OCI-LY3 (cell line): ENCODE measurements around the gene GART.

ENCODE experiments used
- H2AFZ ChIP-seq: fragments of 200-600, 300-600 bp; shearing (Covaris generic); 2 replicates; pipeline ENCODE4 v1.6.0; 2014; ENCODE audit warnings: antibody characterized with exemption, low read depth, low read length
- H3K27ac ChIP-seq: fragments of 200-600, 300-600 bp; sonication (generic); 2 replicates; pipeline ENCODE4 v1.5.1; 2014; ENCODE audit warnings: mild to moderate bottlenecking, low read length, moderate library complexity, mixed read lengths
- H3K27me3 ChIP-seq: fragments of 200-600, 300-600 bp; sonication (generic); 2 replicates; pipeline ENCODE4 v1.6.1; 2014; ENCODE audit warnings: low read depth, low read length, mixed read lengths
- H3K36me3 ChIP-seq: fragments of 200-600, 300-600 bp; sonication (generic); replicated peaks from 2 replicates; pipeline ENCODE3; 2014; ENCODE audit warnings: low read depth, low read length, mixed read lengths
- H3K4me1 ChIP-seq: fragments of 300-600, 200-600 bp; sonication (generic); 2 replicates; pipeline ENCODE4 v1.6.1; 2014; ENCODE audit warnings: low read length, mixed read lengths
- H3K4me2 ChIP-seq: fragments of 200-600, 300-600 bp; sonication (generic); 2 replicates; pipeline ENCODE4 v1.6.1; 2014; ENCODE audit warnings: low read length, mixed read lengths
- H3K4me3 ChIP-seq: fragments of 300-600, 200-600 bp; sonication (generic); 2 replicates; pipeline ENCODE4 v1.5.1; 2014; ENCODE audit warnings: antibody characterized with exemption, mild to moderate bottlenecking, low read length, moderate library complexity
- H3K79me2 ChIP-seq: fragments of 300-600, 200-600 bp; shearing (Covaris generic); 2 replicates; pipeline ENCODE4 v1.6.1; 2014; ENCODE audit warnings: mild to moderate bottlenecking, low read length, mixed read lengths
- H3K9ac ChIP-seq: fragments of 300-600, 200-600 bp; shearing (Covaris generic); 2 replicates; pipeline ENCODE4 v1.6.0; 2014; ENCODE audit warnings: mild to moderate bottlenecking, low read length, moderate library complexity
- H3K9me3 ChIP-seq: fragments of 200-600, 300-600 bp; shearing (Covaris generic); 2 replicates; pipeline ENCODE4 v1.6.1; 2014; ENCODE audit warnings: low read length, mixed read lengths; ENCODE audit not compliant: insufficient read depth
- H4K20me1 ChIP-seq: fragments of 200-600, 300-600 bp; sonication (generic); 2 replicates; pipeline ENCODE4 v1.6.1; 2016; ENCODE audit warnings: low read length, mixed read lengths; ENCODE audit not compliant: insufficient read depth
- EZH2phosphoT487 ChIP-seq: fragments of 200-600 bp; shearing (Covaris generic); IDR thresholded peaks from 2 replicates; pipeline ENCODE4 v1.6.1; 2018; ENCODE audit warnings: antibody characterized with exemption, mixed run types, low read depth
- TF ChIP-seq, protein P1 (sequence below): fragments of 200-600, 300-600 bp; sonication (generic); IDR thresholded peaks from 2 replicates; pipeline ENCODE4 v1.5.1; 2014; ENCODE audit warnings: antibody characterized with exemption, low read length, low read depth

Gene GART

DNA sequence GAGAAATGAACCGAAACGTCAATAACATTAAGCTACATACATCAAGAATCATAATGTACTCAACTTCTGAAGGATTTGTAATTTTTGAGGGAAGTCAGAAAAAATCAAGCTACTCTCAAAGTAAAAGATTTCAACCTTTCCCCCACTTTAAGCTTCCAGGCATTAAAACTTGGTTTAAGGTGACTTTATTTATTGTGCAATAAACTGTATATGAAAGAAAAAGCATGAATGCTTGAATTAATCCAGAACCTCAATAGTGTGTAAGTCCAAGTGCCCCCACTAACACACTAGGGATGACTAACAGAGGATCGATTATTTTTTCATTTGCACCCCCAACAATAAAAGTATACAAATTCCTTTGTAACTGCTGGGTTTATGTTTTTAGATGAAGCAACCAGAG lies 10.9 kb downstream of the GART start:
- no peaks in the 10 kb centered on the region for H3K4me1 ChIP-seq
- H4K20me1 ChIP-seq = no peaks in the 10 kb centered on the region
- H3K79me2 ChIP-seq = 0 out of 2 replicates have a peak, but pooled peaks cover 2% of the 10 kb centered on the region
- H3K4me2 ChIP-seq = no peak overlapping the region
- no peak overlapping the region for H3K9ac ChIP-seq
- TF ChIP-seq, protein P1, sequence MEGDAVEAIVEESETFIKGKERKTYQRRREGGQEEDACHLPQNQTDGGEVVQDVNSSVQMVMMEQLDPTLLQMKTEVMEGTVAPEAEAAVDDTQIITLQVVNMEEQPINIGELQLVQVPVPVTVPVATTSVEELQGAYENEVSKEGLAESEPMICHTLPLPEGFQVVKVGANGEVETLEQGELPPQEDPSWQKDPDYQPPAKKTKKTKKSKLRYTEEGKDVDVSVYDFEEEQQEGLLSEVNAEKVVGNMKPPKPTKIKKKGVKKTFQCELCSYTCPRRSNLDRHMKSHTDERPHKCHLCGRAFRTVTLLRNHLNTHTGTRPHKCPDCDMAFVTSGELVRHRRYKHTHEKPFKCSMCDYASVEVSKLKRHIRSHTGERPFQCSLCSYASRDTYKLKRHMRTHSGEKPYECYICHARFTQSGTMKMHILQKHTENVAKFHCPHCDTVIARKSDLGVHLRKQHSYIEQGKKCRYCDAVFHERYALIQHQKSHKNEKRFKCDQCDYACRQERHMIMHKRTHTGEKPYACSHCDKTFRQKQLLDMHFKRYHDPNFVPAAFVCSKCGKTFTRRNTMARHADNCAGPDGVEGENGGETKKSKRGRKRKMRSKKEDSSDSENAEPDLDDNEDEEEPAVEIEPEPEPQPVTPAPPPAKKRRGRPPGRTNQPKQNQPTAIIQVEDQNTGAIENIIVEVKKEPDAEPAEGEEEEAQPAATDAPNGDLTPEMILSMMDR = no peak
- no peak for TF ChIP-seq EZH2phosphoT487
- no peaks in the 10 kb centered on the region for H3K27me3 ChIP-seq
- H3K27ac ChIP-seq = no peak overlapping the region
- H3K36me3 ChIP-seq = peaks cover 58% of the 10 kb centered on the region
- H2AFZ ChIP-seq = no peak overlapping the region
- H3K4me3 ChIP-seq = no peak overlapping the region
- no peaks in the 10 kb centered on the region for H3K9me3 ChIP-seq

GRCh38 chr21:33522953-33523349 lies 19.0 kb downstream of the GART start:
- no peak overlapping the region for H3K4me2 ChIP-seq
- H3K79me2 ChIP-seq = no peaks in the 10 kb centered on the region
- TF ChIP-seq, protein P1 = no peak
- no peak for TF ChIP-seq EZH2phosphoT487
- H3K36me3 ChIP-seq = peaks cover 27% of the 10 kb centered on the region
- no peaks in the 10 kb centered on the region for H3K9me3 ChIP-seq
- no peak overlapping the region for H3K9ac ChIP-seq
- H3K27me3 ChIP-seq = no peaks in the 10 kb centered on the region
- H4K20me1 ChIP-seq = no peaks in the 10 kb centered on the region
- no peak overlapping the region for H2AFZ ChIP-seq
- no peak overlapping the region for H3K27ac ChIP-seq
- no peaks in the 10 kb centered on the region for H3K4me1 ChIP-seq
- no peak overlapping the region for H3K4me3 ChIP-seq

GRCh38 chr21:33522297-33522952 lies 19.5 kb downstream of the GART start:
- H3K27ac ChIP-seq = no peak overlapping the region
- TF ChIP-seq EZH2phosphoT487 = no peak
- TF ChIP-seq, protein P1 = no peak

GRCh38 chr21:33518899-33519298 lies 23.0 kb downstream of the GART start:
- Histone ChIP-seq H3K27me3 (no peaks in the 10 kb centered on the region), H3K4me3 (no peak overlapping the region), H3K27ac (no peak overlapping the region), H3K79me2 (no peaks in the 10 kb centered on the region), H3K36me3 (peaks cover 46% of the 10 kb centered on the region), H2AFZ (no peak overlapping the region), H4K20me1 (no peaks in the 10 kb centered on the region), H3K9me3 (no peaks in the 10 kb centered on the region), H3K9ac (no peak overlapping the region), H3K4me2 (no peak overlapping the region), H3K4me1 (no peaks in the 10 kb centered on the region)
- TF ChIP-seq, protein P1 = no peak
- TF ChIP-seq EZH2phosphoT487 = no peak

More at GRCh38 chr21:33522297-33522952, 19.5 kb downstream of the GART start:
- Histone ChIP-seq H3K9ac (no peak overlapping the region), H3K4me3 (no peak overlapping the region), H3K36me3 (peaks cover 26% of the 10 kb centered on the region), H3K4me2 (no peak overlapping the region), H3K4me1 (no peaks in the 10 kb centered on the region), H3K27me3 (no peaks in the 10 kb centered on the region), H3K79me2 (no peaks in the 10 kb centered on the region), H4K20me1 (no peaks in the 10 kb centered on the region), H3K9me3 (no peaks in the 10 kb centered on the region), H2AFZ (no peak overlapping the region)
